Measurements from ENCODE around the gene PTPRN2. TPM values are rescaled to one million over a fixed set of nuclear protein-coding genes. Genes with fewer than 3 reads are reported as not detected.
"Not testable (repeated sequence)": the region's sequence is repeated elsewhere in the genome, so short reads cannot be mapped to it uniquely, and the experiment has no call there.

The PTPRN2 gene
- polyA plus RNA-seq, 1 of the 3 experiments (the other 2 are of a cell fraction), result 4.0 TPM

DNA sequence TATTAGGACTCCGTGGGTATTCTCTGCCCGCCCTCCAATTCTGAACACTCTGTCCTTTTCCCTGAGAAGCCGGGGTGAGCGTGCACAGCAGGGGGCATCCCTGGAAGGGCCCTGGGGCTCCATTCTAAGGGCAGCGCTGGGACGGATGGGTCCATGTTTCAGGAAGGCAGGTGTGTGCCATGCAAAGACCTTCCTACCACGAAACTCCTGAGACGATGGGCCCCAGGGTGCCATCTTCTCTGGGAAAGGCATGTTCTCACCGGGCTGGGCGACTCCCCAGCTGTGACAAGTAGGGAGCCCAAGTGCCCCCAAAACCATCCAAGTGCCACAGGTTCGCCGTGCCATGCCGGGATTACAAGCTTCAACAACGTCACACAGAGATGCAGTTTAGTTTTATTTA is 994.1 kb downstream of the PTPRN2 start:
- Histone ChIP-seq H3K4me1 (ENCODE audit: control insufficient read depth in 1 of 2, insufficient read depth in 2 of 2, low read depth in 1 of 2, low read length in 1 of 2) (no peaks in the 10 kb centered on the region), H2AFZ (ENCODE audit: low read depth) (no peak overlapping the region), H4K20me1 (ENCODE audit: insufficient read depth) (no peaks in the 10 kb centered on the region), H3K27me3 (ENCODE audit: insufficient read depth) (no peaks in the 10 kb centered on the region), H3F3A (replicated peaks; ENCODE audit: insufficient read depth) (no peaks in the 10 kb centered on the region), H3K36me3 (replicated peaks in 1 of 2; ENCODE audit: control insufficient read depth in 1 of 2, insufficient read depth in 2 of 2, low read length in 1 of 2) (peaks cover 0 to 16% of the 10 kb centered on the region in 2 experiments), H3K4me2 (no peak overlapping the region), H3K27ac (ENCODE audit: low read depth in 2 of 2, low read length in 1 of 2) (no peak overlapping the region), H3K9ac (no peak overlapping the region), H3K9me3 (no peaks in the 10 kb centered on the region), H3K9me2 (no peaks in the 10 kb centered on the region), H3K79me2 (ENCODE audit: insufficient read depth) (no peaks in the 10 kb centered on the region), H3K4me3 (ENCODE audit: low read depth in 2 of 2, low read length in 1 of 2) (no peak overlapping the region)
- TF ChIP-seq SMC3 (IDR thresholded peaks at IDR 0.05; ENCODE audit: low read depth, low read length), result no peak
- TF ChIP-seq GABPA (IDR thresholded peaks at IDR 0.05; ENCODE audit: low read depth), result no peak
- no peak for TF ChIP-seq RAD21 (IDR thresholded peaks at IDR 0.05; ENCODE audit: low read length)
- TF ChIP-seq, protein P1, sequence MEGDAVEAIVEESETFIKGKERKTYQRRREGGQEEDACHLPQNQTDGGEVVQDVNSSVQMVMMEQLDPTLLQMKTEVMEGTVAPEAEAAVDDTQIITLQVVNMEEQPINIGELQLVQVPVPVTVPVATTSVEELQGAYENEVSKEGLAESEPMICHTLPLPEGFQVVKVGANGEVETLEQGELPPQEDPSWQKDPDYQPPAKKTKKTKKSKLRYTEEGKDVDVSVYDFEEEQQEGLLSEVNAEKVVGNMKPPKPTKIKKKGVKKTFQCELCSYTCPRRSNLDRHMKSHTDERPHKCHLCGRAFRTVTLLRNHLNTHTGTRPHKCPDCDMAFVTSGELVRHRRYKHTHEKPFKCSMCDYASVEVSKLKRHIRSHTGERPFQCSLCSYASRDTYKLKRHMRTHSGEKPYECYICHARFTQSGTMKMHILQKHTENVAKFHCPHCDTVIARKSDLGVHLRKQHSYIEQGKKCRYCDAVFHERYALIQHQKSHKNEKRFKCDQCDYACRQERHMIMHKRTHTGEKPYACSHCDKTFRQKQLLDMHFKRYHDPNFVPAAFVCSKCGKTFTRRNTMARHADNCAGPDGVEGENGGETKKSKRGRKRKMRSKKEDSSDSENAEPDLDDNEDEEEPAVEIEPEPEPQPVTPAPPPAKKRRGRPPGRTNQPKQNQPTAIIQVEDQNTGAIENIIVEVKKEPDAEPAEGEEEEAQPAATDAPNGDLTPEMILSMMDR (IDR thresholded peaks at IDR 0.05), result no peak
- TF ChIP-seq EP300 (IDR thresholded peaks at IDR 0.05; ENCODE audit: borderline replicate concordance in 1 of 2, low read depth in 1 of 2, low read length in 1 of 2), result no peak
- TF ChIP-seq NFIC (IDR thresholded peaks at IDR 0.05; ENCODE audit: borderline replicate concordance), result no peak
- TF ChIP-seq NRF1 (IDR thresholded peaks at IDR 0.05; ENCODE audit: low read depth, low read length), result no peak
- TF ChIP-seq TCF12 (IDR thresholded peaks at IDR 0.05), result no peak
- TF ChIP-seq ELF1 (IDR thresholded peaks at IDR 0.05), result no peak
- no peak for TF ChIP-seq RFX5 (IDR thresholded peaks at IDR 0.05; ENCODE audit: low read length)
- TF ChIP-seq TAF1 (IDR thresholded peaks at IDR 0.05; ENCODE audit: borderline replicate concordance, low read depth, low read length), result no peak
- no peak for TF ChIP-seq RCOR1 (IDR thresholded peaks at IDR 0.05; ENCODE audit: low read length)
- no peak for TF ChIP-seq MAX (IDR thresholded peaks at IDR 0.05; ENCODE audit: low read depth)
- no peak for TF ChIP-seq EZH2phosphoT487 (IDR thresholded peaks at IDR 0.05; ENCODE audit: borderline replicate concordance, low read depth)
- no peak for TF ChIP-seq RXRA (IDR thresholded peaks at IDR 0.05; ENCODE audit: borderline replicate concordance, low read depth)
- TF ChIP-seq MEF2A (IDR thresholded peaks at IDR 0.05; ENCODE audit: borderline replicate concordance, low read depth), result no peak
- no peak for TF ChIP-seq POLR2AphosphoS5 (IDR thresholded peaks at IDR 0.05; ENCODE audit: low read depth, low read length)
- TF ChIP-seq JUND (IDR thresholded peaks at IDR 0.05), result no peak
- no peak for TF ChIP-seq YY1 (IDR thresholded peaks at IDR 0.05; ENCODE audit: low read depth)
- TF ChIP-seq TEAD4 (IDR thresholded peaks at IDR 0.05; ENCODE audit: borderline replicate concordance, insufficient read depth), result no peak
- no peak for DNase-seq
- POLR2A ChIA-PET, result no interaction called here
- CTCF ChIA-PET, result no interaction called here
- 82% methylated on average over 14 of the region's 14 CpGs for WGBS (ENCODE audit: low lambda C conversion rate)

GRCh38 chr7:157592636-157593320 is 994.8 kb downstream of the PTPRN2 start:
- H3K9me3 ChIP-seq; H4K20me1 ChIP-seq (ENCODE audit: insufficient read depth); DNase-seq; POLR2A ChIA-PET; H3K4me2 ChIP-seq; H3K9me2 ChIP-seq; H3K27me3 ChIP-seq (ENCODE audit: insufficient read depth); H2AFZ ChIP-seq (ENCODE audit: low read depth); H3F3A ChIP-seq (replicated peaks; ENCODE audit: insufficient read depth); H3K9ac ChIP-seq; H3K4me3 ChIP-seq (ENCODE audit: low read depth in 2 of 2, low read length in 1 of 2); H3K4me1 ChIP-seq (ENCODE audit: control insufficient read depth in 1 of 2, insufficient read depth in 2 of 2, low read depth in 1 of 2, low read length in 1 of 2); CTCF ChIA-PET; H3K79me2 ChIP-seq (ENCODE audit: insufficient read depth); H3K27ac ChIP-seq (ENCODE audit: low read depth in 2 of 2, low read length in 1 of 2): not testable (repeated sequence)
- 87% methylated on average over 31 of the region's 31 CpGs for WGBS (ENCODE audit: low lambda C conversion rate)
- peaks cover 0 to 16% of the 10 kb centered on the region in 2 experiments for H3K36me3 ChIP-seq (replicated peaks in 1 of 2; ENCODE audit: control insufficient read depth in 1 of 2, insufficient read depth in 2 of 2, low read length in 1 of 2)
